ENCODE measurements around the gene TBC1D22B.

Gene TBC1D22B, protein sequence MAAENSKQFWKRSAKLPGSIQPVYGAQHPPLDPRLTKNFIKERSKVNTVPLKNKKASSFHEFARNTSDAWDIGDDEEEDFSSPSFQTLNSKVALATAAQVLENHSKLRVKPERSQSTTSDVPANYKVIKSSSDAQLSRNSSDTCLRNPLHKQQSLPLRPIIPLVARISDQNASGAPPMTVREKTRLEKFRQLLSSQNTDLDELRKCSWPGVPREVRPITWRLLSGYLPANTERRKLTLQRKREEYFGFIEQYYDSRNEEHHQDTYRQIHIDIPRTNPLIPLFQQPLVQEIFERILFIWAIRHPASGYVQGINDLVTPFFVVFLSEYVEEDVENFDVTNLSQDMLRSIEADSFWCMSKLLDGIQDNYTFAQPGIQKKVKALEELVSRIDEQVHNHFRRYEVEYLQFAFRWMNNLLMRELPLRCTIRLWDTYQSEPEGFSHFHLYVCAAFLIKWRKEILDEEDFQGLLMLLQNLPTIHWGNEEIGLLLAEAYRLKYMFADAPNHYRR

DNA sequence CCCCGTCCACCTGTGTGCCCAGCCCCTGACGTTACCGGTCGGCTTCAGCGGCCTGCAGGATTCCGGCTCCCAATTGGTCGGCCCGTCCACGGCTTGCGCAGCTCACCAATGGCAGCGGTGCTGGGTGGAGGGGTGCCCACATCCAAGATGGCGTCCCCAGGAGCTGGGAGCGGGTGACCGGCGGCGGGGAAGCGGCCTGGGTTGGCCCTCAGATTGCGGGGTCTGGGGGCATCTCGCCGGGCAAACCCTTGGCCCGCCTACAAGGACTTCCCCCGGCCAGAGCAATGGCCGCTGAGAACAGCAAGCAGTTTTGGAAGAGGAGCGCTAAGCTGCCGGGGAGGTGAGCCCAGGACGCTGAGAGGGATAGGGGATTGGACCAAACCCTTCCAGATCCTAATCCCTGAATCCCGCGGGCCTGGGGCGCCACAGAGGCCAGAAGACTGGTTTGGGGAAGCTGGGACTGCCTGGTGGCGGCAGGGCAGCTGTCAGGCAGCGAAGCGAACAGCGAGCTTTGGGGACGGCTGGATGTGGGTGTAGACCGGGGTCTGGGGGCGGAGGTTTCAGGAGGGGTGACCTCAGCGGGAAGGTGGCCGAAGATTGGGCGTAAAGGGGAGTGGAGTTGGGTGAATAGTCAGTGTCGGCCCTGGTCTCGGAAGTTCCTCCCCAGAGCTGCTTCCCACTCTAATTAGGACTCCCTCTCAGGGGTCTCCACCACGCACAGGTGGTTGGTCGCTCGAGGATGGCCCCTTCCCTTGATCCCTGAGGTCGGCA lies at the start of gene TBC1D22B, which contains the start of gene TMEM217:
TSS of gene TBC1D22B (plus strand) at position 139 of the 771 bp plus-strand sequence. CDS start at position 285, 146 bp downstream.
TSS of gene TMEM217 (minus strand) at position 511 of the 771 bp plus-strand sequence. CDS start 39,114 bp downstream, outside the sequence.
- peak; percentile 57 to 98 (median 93) for DNase-seq

DNA sequence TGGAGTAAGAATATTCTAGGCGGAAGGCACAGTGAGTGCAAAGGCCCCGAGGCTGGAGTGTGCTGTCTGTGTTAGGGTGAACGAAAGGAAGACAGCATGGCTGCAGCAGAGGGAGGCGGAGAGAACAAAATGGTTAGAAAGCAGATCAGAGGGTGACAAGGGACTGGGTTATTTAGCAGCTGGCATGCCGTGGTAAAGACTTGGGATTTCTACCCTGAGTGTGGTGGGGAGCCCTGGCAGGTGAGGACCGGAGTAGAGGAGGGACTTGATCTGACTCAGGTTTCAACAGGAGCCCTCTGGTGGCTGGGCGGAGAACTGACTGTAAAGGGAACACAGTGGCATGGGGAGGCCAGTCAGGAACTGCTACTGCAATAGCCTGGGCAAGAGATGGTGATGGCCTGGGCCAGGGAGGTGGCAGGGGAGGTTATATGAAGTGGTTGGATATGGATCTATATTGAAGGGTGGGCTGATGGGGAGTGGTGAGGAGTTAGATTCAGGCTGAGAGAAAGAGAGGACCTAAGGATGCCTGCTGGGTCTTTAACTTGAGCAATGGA lies 49.6 kb upstream of the TBC1D22B start:
- DNase-seq = peak in 36 of 56 donors; percentile 1 to 68 (median 18)

DNA sequence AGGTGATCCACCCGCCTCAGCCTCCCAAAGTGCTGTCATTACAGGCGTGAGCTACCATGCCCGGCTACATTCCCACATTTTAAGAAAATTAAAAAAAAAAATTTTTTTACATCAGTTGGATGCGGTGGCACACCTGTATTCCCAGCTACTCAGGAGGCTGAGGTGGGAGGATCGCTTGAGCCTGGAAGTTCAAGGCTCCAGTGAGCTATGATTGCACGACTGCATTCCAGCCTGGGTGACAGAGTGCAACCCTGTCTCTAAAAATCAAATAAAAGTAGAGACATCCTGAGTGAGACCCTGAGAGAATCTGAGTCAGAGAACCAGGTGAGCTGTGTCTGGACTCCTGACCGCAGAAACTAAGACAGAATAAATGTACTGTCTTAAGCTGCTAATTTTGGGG lies 48.8 kb upstream of the TBC1D22B start:
- DNase-seq = no peak

DNA sequence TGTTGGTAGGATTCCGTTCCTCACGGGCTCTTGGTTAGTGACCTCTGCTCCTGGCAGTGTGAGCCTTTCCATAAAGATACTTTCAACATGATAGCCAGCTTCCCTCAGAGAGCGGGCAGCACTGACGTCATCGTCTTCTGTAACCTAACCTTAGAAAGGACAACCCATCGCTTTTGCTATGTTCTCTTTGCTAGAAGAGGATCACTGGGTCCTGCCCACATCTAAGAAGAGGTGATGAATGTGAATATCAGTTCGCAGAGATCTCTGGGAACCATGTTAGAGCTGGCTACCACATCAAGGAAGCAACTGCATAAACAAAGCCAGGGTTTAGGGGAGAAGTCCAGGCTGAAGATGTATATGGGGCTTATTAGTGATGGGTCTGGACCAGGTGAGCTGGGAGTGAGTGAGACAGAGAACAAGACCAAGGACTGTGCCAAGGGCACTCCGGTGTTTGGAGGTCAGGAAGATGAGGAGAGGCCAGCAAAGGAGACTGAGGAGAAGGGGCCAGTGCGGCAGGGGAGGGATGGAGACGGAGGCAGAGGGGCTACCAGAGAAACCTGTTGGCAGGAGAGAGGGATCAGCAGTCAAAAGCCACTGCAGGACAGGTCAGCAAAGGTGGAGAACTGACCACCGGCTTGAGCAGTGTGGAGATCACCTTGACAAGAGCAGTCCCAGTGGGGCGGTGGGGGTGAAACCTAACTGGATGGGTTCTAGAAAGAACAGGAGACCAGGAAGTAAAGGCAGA lies 47.9 kb upstream of the TBC1D22B start:
- no peak for DNase-seq

DNA sequence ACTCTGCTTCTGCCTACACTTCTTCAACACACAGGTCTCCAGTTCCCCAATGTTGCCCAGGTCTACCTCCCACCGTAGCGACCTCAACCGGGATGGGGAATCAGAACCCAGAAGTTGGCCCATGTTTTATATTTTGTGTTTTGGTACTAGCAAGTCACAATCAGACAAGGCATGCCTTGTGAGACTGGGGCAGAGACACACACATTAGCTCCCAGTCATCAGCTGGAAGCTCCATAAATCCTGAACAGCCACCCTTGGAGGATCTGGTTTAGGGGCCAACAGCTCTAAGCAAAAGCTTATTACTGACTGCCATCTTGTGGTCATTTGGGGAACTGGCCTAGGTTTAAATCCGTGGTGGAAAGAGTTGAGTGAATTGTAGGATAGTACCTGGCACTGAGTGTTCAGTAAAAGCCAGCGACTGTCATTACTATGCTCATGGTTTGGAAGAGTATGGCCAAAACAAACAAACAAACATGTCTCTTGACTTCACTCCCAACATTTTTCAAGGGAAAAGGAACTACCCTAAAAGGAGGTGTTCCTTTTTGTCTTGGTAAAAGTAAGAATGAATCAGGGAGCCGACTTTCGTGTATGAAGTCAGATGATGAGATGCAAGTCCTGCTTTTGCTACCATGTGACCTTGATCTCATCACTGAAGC lies 47.1 kb upstream of the TBC1D22B start:
- peak in 45 of 56 donors; percentile 5 to 86 (median 40) for DNase-seq

DNA sequence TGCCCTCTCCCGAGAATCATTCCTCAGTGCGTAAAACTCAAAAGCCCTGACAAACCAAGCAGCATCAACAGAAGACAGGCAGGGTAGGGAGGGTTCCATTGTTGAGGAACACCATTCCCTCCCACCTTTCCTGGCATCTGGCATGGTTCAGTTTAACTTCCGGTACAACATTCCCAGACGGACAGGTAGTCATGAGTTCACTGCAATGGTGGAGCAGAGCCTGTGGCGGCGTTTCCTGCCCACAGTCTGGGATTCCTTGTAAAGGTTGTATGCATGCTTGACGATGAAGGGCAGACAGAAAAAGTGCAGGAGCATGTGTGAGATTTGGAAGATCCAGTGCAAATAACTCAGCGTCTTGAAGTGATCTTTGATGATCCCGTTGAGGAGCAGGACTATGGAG lies 45.3 kb upstream of the TBC1D22B start:
- no peak for DNase-seq

DNA sequence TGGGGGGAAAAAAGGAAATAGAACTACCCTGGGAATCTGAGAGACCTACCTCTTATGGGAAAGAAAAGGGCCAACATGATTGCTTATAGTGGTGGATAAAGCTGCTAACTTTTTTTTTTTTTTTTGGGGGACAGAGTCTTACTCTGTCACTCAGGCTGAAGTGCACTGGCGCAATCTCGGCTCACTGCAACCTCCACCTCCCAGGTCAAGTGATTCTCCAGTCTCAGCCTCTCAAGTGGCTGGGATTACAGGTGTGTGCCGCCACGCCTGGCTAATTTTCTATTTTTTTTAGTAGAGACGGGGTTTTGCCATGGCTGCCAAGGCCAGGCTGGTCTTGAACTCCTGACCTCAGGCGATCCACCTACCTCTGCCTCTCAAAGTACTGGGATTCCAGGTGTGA lies 39.5 kb upstream of the TBC1D22B start:
- no peak for DNase-seq

DNA sequence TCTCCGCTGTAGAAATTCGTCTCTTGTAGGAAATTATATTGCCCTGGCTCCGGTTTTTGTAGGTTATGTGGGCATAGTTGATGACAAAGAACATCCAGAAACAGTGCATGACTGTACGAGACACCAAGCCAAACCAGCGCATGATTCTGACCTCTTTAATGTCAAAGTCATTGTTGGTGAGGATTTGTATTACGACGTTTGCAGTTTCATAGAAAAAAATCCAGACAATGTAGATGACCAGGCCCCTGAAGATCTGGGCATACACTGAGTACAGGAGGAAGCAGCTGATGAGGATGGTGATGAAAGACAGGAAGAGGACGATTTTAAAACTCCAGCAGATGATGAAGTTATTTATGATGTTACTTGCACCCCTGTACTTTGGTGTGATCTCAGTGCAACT lies 39.1 kb upstream of the TBC1D22B start:
- no peak for DNase-seq

DNA sequence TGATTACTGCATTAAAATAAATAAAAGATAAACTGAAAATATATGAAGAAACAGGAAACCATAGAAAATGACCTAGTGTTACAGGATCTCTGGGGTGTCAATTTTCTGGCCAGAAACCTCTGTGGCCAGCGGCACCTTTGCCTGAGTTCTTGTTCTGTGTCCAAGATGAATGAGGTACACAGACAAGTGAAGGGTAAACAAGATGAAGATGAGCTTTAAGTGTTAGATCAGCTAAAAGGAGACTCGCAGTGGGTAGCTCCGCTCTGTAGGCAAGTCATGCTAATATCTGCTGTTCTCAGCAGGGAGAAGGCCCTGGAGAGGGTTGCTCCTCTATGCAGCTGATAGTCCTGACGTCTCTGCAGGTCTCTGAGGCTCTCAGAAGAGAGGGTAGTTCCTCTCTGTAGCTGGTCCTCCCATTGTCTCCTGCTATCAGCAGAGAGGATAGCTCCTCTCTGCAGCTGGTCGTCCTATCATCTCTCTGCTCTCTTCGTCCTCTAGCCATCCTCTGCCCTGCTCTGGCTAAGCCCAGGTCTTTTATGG lies 35.9 kb upstream of the TBC1D22B start:
- no peak for DNase-seq

DNA sequence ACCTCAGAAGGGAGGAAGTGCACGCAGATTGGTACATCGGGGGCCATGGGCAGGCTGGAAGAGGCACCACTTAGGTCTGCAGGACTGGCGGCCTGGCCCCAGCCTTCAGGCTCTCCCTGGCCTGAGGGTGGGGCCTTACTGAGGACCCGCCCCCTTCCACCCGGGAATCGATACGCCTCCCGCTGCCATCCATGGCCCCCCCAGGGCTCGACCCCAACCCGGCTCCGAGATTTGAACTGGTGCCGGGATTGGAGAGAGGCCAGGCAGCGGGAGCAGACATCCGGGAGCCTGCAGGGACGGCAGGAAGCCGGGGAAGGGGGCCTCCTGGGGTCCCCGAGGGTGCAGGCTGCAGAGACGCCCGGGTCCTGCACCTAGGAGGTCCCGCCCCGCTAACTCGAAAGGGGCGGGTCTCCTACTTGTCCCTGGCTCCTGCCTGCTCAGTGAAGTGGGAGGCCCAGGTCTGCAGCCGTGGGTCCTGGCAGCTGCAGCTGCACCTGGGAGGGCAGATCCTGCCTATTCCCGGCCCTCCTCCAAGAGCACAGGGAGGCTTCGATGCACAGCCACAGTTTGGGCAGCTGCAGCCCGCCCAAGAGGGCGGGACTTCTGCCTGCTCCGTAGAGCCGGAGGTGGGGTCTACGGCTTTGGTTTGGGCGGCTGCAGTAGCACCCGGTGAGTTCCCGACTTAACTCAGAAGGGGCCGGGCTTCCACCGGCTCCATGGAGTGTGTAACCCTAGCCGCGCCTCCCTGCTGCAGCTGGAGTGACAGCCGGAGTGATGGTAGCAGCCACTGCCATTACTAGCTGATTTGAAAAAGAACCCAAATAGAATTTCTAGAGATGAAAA lies 35.2 kb upstream of the TBC1D22B start:
- DNase-seq = peak in 33 of 56 donors; percentile 1 to 70 (median 22)

DNA sequence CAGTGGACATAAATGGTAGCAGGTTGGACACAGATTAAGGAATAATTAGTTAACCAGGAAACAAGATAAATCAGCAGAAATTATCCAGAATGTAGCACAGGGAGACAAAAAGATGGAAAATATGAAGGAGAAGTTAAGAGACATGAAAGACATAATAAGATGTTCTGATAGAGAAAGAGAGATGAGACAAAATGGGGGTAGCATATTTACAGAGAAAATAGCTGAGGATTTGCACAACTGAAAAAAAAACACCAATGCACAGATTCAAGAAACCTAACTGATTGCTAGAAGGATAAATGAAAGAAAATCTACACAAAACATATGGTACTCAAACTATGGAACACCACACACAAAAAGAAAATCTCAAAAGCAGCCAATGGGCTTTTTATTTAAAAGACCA lies 34.6 kb upstream of the TBC1D22B start:
- no peak for DNase-seq

DNA sequence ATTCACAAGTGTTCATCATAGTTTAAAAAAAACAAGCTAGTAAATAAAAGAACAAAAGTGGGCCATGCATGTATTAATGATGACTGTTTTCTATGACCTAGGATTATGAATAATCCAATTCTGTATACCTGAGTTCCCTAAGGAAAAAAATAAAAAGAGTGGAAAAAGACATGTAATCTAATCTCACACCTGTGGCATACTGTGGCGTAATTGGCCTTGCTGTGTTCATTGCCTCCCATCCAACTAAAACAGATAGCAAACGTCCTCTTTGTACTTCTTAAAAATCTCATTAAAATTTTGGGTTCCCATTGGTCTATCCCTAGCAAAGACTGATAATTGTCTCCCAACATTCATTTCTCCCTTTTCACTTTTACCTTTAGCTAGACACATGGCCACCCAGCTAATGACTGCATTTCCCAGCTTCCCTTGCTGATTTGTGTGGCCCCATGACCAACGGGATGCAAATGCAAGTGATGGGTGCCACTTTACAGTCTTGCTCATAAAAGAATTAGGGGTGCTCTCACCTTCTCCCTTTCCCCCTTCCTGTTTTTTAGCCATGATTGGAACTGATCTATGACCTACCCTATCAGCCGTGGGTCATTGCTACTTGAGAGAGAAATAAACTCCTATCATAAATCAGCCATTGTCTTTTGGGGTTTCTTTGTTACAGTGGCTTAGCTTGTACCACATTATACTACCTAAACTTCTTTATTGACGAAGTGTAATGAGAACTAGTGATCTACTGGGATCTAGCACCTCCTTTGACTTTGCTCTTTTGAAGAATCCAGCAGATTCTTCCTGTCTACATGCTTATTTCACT lies 32.0 kb upstream of the TBC1D22B start:
- DNase-seq = no peak

DNA sequence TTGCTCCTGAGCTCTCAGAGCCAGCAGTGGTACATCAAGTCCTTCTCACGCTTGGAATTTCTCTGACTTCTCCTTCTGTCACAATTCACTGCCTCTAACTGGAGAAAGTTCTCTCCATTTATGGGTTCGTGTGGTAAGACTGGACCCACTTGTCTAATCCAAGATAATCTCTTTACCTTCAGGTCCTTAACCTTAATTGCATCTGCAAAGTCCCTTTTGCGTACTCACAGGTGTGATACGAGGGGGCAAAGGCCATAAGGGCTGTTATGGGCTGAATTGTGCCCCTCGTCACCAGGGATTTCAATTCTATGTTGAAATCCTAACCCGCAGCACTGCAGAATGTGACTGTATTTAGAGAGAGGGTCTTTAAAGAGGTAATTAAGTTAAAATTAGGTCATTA lies 27.5 kb upstream of the TBC1D22B start:
- DNase-seq = no peak

DNA sequence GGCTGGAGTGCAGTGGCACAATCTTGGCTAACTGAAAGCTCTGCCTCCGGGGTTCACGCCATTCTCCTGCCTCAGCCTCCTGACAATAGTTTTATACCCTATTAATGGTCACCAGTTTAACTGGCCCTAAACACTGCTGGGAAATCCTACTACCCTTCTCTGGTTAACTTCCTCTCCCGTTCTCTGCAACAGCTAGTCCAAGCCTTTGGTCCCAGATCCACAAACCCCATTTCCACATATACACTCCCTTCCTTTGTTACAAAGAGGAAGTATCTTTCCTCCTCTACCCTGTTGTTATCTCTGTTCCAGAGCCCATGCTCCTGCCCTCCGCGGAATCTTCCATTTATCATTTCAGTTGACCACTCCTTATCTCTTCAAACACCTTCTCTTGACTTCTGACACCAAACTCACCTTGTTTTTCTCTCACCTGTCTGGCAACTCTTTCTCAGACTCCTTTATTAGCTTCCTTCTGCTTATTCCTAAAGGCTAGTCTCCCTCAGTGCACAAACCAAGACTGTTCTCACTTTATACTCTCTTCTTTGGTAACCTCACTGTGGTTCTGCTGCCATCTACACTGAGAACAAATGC lies 25.0 kb upstream of the TBC1D22B start:
- DNase-seq = no peak

DNA sequence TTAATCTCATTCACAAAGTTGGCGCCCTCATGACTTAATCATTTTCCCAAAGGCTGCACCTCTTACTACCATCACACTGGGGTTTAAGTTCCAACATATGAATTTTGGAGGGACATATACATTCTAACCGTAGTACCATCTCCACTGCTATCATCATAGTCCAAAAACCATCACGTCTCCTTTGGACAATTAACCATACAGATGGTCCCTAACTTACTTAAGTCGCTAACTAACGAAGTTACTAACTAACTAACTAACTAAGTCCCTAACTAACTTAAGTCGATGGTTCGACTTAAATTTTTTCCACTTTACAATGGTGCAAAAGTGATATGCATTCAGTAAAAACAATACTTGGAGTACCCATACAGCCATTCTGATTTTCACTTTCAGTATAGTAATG lies 24.0 kb upstream of the TBC1D22B start:
- no peak for DNase-seq

DNA sequence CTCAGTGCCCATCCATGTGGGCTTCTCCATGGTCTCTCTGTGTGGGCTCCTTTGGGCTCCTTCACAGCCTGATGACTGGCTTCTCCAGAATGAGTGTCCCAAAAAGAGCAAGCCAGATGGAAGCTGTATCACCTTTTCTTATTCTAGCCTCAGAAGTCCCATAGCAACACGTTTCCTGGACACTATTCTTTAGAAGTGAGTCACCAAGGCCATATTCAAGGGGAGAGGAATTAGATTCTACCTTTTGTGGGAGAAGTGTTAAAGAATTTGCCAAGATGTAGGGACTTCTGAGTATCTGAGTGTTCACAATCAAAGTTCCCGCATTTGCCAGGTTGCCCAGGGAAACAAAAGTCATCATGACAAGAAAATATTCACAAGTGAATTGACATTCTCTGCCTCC lies 20.7 kb upstream of the TBC1D22B start:
- no peak for DNase-seq

DNA sequence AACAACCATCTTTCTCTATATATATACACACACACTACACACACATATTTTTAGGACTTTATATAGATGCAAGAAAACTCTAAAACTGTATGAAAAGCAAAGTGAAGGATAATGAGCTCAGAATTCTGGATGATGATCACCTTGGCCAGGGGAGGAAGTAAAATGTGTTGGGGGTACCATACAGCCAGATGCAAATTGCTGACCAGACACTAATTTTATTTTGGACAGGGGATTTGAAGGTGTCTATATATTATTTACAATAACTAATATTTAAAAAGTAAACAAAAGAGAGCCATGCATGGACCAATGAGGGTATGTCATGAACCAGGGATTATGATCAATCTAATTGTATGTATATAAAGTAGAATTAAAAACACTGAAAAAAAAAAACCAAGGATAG lies 19.8 kb upstream of the TBC1D22B start:
- DNase-seq = no peak

DNA sequence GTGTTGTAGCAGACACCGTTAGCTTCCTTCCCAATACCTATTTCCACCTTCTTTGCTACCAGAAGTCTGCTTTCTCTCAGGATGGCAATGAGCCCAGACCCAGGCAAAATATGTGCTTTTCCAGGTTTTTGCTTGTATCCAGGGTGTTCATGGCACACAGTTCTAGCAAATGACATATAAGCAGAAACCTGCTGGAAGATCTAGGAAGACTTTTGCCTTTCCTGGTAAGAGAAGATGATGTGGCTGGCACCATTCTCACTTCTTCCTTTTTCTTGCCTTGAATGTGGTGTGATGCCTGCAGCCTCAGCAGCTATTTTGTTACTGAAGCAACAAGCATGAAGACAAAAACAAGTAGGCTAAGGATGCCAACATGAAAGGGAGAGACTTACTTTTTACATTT lies 19.2 kb upstream of the TBC1D22B start:
- no peak for DNase-seq
